Stimulated activated naive CD4-positive, alpha-beta T cell treated with Interleukin-2 at 50 U/mL for 16 hours (primary cell): ENCODE data around the gene KRTAP19-4.
"Not testable (repeated sequence)": the region's sequence is repeated elsewhere in the genome, so short reads cannot be mapped to it uniquely, and the experiment has no call there.

Source experiments
- DNase-seq: peaks from one replicate; lab custom pipeline; 2025; lab: John Stamatoyannopoulos, UW

The KRTAP19-4 gene

GRCh38 chr21:30497065-30497464, at the start of gene KRTAP19-4:
Gene KRTAP19-4, minus strand, starts transcription at chr21:30497165. Its CDS starts 55 bp downstream, at chr21:30497110.
- DNase-seq: no peak

- no peak for DNase-seq
These were observed 44.8 kb upstream of the KRTAP19-4 start, which contains the start of gene KRTAP19-6 for GRCh38 chr21:30541764-30542163. Gene KRTAP19-6, minus strand, starts transcription at chr21:30541864. Its CDS starts 31 bp downstream, at chr21:30541833.

- no peak for DNase-seq
These were observed 21.9 kb upstream of the KRTAP19-4 start for GRCh38 chr21:30518876-30519275.

- DNase-seq: no peak
These were observed 18.7 kb upstream of the KRTAP19-4 start for GRCh38 chr21:30515681-30516080.

- DNase-seq: not testable (repeated sequence)
These were observed 8.7 kb upstream of the KRTAP19-4 start for GRCh38 chr21:30505621-30506205.

- DNase-seq: no peak
These were observed 5.1 kb upstream of the KRTAP19-4 start, which contains the start of gene KRTAP19-5 for GRCh38 chr21:30502041-30502440. Gene KRTAP19-5, minus strand, starts transcription at chr21:30502141. Its CDS starts 51 bp downstream, at chr21:30502090.

- no peak for DNase-seq
These were observed 5.0 kb downstream of the KRTAP19-4 start, which contains the start of gene KRTAP19-3 for GRCh38 chr21:30491963-30492428. Gene KRTAP19-3, minus strand, starts transcription at chr21:30492013. Its CDS starts 56 bp downstream, at chr21:30491957.

- DNase-seq: no peak
These were observed 9.6 kb downstream of the KRTAP19-4 start, which contains the start of gene KRTAP19-2 for GRCh38 chr21:30487336-30487735. Gene KRTAP19-2, minus strand, starts transcription at chr21:30487436. Its CDS starts 88 bp downstream, at chr21:30487348.

GRCh38 chr21:30486180-30486579, 10.8 kb downstream of the KRTAP19-4 start:
- no peak for DNase-seq

- no peak for DNase-seq
These were observed 14.8 kb downstream of the KRTAP19-4 start for GRCh38 chr21:30482130-30482529.

- DNase-seq: no peak
These were observed 16.8 kb downstream of the KRTAP19-4 start, which contains the start of gene KRTAP19-1 for GRCh38 chr21:30480145-30480544. Gene KRTAP19-1, minus strand, starts transcription at chr21:30480367. Its CDS starts 50 bp downstream, at chr21:30480317.

GRCh38 chr21:30479259-30479658, 17.7 kb downstream of the KRTAP19-4 start:
- no peak for DNase-seq

- DNase-seq: no peak
These were observed 19.0 kb downstream of the KRTAP19-4 start for GRCh38 chr21:30478004-30478403.

- no peak for DNase-seq
These were observed 27.9 kb downstream of the KRTAP19-4 start for GRCh38 chr21:30468900-30469714.

- no peak for DNase-seq
These were observed 33.3 kb downstream of the KRTAP19-4 start for GRCh38 chr21:30463713-30464112.

GRCh38 chr21:30448514-30448913, 48.5 kb downstream of the KRTAP19-4 start:
- no peak for DNase-seq

- no peak for DNase-seq
These were observed 49.9 kb downstream of the KRTAP19-4 start for GRCh38 chr21:30447056-30447455.
